ENCODE measurements around the gene COL13A1.

DNA sequence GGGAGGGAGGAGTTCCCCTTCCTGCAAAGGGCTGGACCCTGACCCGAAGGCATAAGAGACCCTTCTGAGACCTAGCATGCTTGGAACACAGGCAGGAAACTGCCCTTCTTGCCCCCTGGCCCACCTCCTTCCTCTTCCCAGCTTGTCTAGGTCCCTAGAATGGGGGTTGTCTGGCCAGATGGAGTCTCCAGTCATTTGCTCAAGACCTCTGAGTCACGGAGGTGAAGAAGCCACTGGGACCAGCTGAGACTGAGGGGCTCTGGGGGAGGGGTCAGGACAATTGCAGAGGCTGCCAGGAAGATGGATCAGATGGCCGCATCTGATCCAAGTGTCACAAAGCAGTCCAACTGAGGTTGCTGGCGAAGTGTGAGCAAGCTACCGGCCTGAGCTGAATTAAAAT lies 46.2 kb downstream of the COL13A1 start:
- TF ChIP-seq, protein P1, sequence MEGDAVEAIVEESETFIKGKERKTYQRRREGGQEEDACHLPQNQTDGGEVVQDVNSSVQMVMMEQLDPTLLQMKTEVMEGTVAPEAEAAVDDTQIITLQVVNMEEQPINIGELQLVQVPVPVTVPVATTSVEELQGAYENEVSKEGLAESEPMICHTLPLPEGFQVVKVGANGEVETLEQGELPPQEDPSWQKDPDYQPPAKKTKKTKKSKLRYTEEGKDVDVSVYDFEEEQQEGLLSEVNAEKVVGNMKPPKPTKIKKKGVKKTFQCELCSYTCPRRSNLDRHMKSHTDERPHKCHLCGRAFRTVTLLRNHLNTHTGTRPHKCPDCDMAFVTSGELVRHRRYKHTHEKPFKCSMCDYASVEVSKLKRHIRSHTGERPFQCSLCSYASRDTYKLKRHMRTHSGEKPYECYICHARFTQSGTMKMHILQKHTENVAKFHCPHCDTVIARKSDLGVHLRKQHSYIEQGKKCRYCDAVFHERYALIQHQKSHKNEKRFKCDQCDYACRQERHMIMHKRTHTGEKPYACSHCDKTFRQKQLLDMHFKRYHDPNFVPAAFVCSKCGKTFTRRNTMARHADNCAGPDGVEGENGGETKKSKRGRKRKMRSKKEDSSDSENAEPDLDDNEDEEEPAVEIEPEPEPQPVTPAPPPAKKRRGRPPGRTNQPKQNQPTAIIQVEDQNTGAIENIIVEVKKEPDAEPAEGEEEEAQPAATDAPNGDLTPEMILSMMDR (IDR thresholded peaks at IDR 0.05; ENCODE audit: low read length): no peak
- no peak for TF ChIP-seq EZH2 (IDR thresholded peaks at IDR 0.05; ENCODE audit: borderline replicate concordance, low read length)
